ENCODE measurements around the gene DNAJC13.
"Not testable (repeated sequence)": the region's sequence is repeated elsewhere in the genome, so short reads cannot be mapped to it uniquely, and the experiment has no call there.

Gene DNAJC13

GRCh38 chr3:132554437-132554836 is 137.1 kb downstream of the DNAJC13 start:
- in situ Hi-C loops (cut with HindIII; ENCODE audit: low sequenced_read_pairs): no loop called here
- TF ChIP-seq CTCF (IDR thresholded peaks at IDR 0.05; ENCODE audit: low read depth, low read length): no peak
- DNase-seq (ENCODE audit: low read depth, low spot score): peak; percentile 77
- no peak overlapping the region for H3K4me3 ChIP-seq (ENCODE audit: low read depth, low read length)

- no peak for TF ChIP-seq CTCF (IDR thresholded peaks at IDR 0.05; ENCODE audit: low read depth, low read length)
- no peak for DNase-seq (ENCODE audit: low read depth, low spot score)
- in situ Hi-C loops (cut with HindIII; ENCODE audit: low sequenced_read_pairs): no loop called here
- H3K4me3 ChIP-seq (ENCODE audit: low read depth, low read length): no peak overlapping the region
Observed at GRCh38 chr3:132555306-132556035, 138.2 kb downstream of the DNAJC13 start.

- in situ Hi-C loops (cut with HindIII; ENCODE audit: low sequenced_read_pairs); DNase-seq (ENCODE audit: low read depth, low spot score); H3K4me3 ChIP-seq (ENCODE audit: low read depth, low read length): not testable (repeated sequence)
Observed at GRCh38 chr3:132556036-132556386, 138.7 kb downstream of the DNAJC13 start.

- no peak for TF ChIP-seq CTCF (IDR thresholded peaks at IDR 0.05; ENCODE audit: low read depth, low read length)
- DNase-seq (ENCODE audit: low read depth, low spot score): no peak
- in situ Hi-C loops (cut with HindIII; ENCODE audit: low sequenced_read_pairs): no loop called here
- no peak overlapping the region for H3K4me3 ChIP-seq (ENCODE audit: low read depth, low read length)
Observed at GRCh38 chr3:132556508-132557159, 139.3 kb downstream of the DNAJC13 start.

- H3K4me3 ChIP-seq (ENCODE audit: low read depth, low read length): no peak overlapping the region
- in situ Hi-C loops (cut with HindIII; ENCODE audit: low sequenced_read_pairs): no loop called here
- TF ChIP-seq CTCF (IDR thresholded peaks at IDR 0.05; ENCODE audit: low read depth, low read length): no peak
- no peak for DNase-seq (ENCODE audit: low read depth, low spot score)
Observed at GRCh38 chr3:132561003-132561402, 143.7 kb downstream of the DNAJC13 start.

- TF ChIP-seq CTCF (IDR thresholded peaks at IDR 0.05; ENCODE audit: low read depth, low read length): no peak
- DNase-seq (ENCODE audit: low read depth, low spot score): no peak
- in situ Hi-C loops (cut with HindIII; ENCODE audit: low sequenced_read_pairs): no loop called here
Observed at GRCh38 chr3:132563420-132564069, 146.2 kb downstream of the DNAJC13 start.

GRCh38 chr3:132564070-132564465 is 146.8 kb downstream of the DNAJC13 start:
- H3K4me3 ChIP-seq (ENCODE audit: low read depth, low read length): no peak overlapping the region
- in situ Hi-C loops (cut with HindIII; ENCODE audit: low sequenced_read_pairs): no loop called here
- no peak for DNase-seq (ENCODE audit: low read depth, low spot score)
- TF ChIP-seq CTCF (IDR thresholded peaks at IDR 0.05; ENCODE audit: low read depth, low read length): no peak

More at GRCh38 chr3:132563420-132564069, 146.2 kb downstream of the DNAJC13 start:
- H3K4me3 ChIP-seq (ENCODE audit: low read depth, low read length): no peak overlapping the region
